A673 (cell line): ENCODE data around the gene KLK2. TPM values are rescaled to one million over a fixed set of nuclear protein-coding genes. Genes with fewer than 3 reads are reported as not detected.

Source experiments
- BruUV-seq: library from RNA; stranded (reverse); fragments of 400-500 nt; replicated peaks from 2 replicates; lab custom pipeline; 2021; lab: Mats Ljungman, UMichigan
- CTCF ChIA-PET: fragments of 300-600 bp; sonication (Branson Sonifier 250); formaldehyde crosslinking; loops from one replicate; lab custom pipeline; 2022; ENCODE audit warnings: antibody characterized with exemption; lab: Charles Lee
- POLR2A ChIA-PET: fragments of 300-600 bp; sonication (Branson Sonifier 250); formaldehyde crosslinking; loops from one replicate; lab custom pipeline; 2022; ENCODE audit warnings: antibody characterized with exemption; ENCODE audit not compliant: low non-redundant PET; lab: Charles Lee
- DNase-seq: peaks from one replicate; pipeline ENCODE4 v3.0.0-alpha.2; 2015; ENCODE audit warnings: low spot score
- H3K27ac ChIP-seq: fragments of 200-600 bp; sonication (generic); 2 replicates; pipeline ENCODE4 v1.5.1; 2016; ENCODE audit warnings: mixed run types, low read depth, mild to moderate bottlenecking, mixed read lengths, antibody characterized with exemption, low read length; ENCODE audit not compliant: poor library complexity, severe bottlenecking
- H3K27me3 ChIP-seq: fragments of 200-600 bp; sonication (generic); replicated peaks from 2 replicates; pipeline ENCODE4 v1.6.1; 2017; ENCODE audit warnings: mixed run types, low read depth, mild to moderate bottlenecking, mixed read lengths, antibody characterized with exemption, low read length; ENCODE audit not compliant: insufficient read depth, poor library complexity
- H3K36me3 ChIP-seq: fragments of 200-600 bp; sonication (generic); 2 replicates; pipeline ENCODE4 v1.6.1; 2016; ENCODE audit warnings: mixed run types, mild to moderate bottlenecking, mixed read lengths, antibody characterized with exemption, low read length; ENCODE audit not compliant: insufficient read depth, poor library complexity, severe bottlenecking
- H3K4me1 ChIP-seq: fragments of 200-600 bp; sonication (generic); 2 replicates; pipeline ENCODE4 v1.6.1; 2017; ENCODE audit warnings: mixed run types, mild to moderate bottlenecking, mixed read lengths, antibody characterized with exemption, low read length; ENCODE audit not compliant: insufficient read depth, poor library complexity, severe bottlenecking
- H3K4me3 ChIP-seq: fragments of 200-600 bp; sonication (generic); 2 replicates; pipeline ENCODE4 v1.5.1; 2016; ENCODE audit warnings: low read depth, mixed run types, mild to moderate bottlenecking, mixed read lengths, low read length; ENCODE audit not compliant: poor library complexity, severe bottlenecking
- H3K9me3 ChIP-seq: fragments of 200-600 bp; sonication (generic); 2 replicates; pipeline ENCODE4 v1.6.1; 2016; ENCODE audit warnings: mixed run types, low read depth, mild to moderate bottlenecking, mixed read lengths, antibody characterized with exemption, low read length; ENCODE audit not compliant: poor library complexity, severe bottlenecking
- EZH2 ChIP-seq: fragments of 200-600 bp; sonication (generic); IDR thresholded peaks from 2 replicates; pipeline ENCODE4 v1.6.1; 2017; ENCODE audit warnings: borderline replicate concordance, low read depth, mild to moderate bottlenecking, mixed read lengths, antibody characterized with exemption, low read length; ENCODE audit not compliant: poor library complexity, severe bottlenecking
- intact Hi-C: fragments of 100-400 bp; cut with micrococcal nuclease; formaldehyde crosslinking; loops from one replicate; pipeline ENCODE4 v1.10.0; 2022; ENCODE audit not compliant: unreplicated experiment
- total RNA-seq: library from RNA; stranded (reverse); gene quantifications from 2 replicates; pipeline ENCODE4 v1.2.3, GENCODE V29; 2021
- TF ChIP-seq, protein P1 (sequence below): fragments of 300-800, 200-600 bp; sonication (generic); conservative IDR thresholded peaks from 2 replicates; pipeline ENCODE4 v1.5.1; 2017; ENCODE audit warnings: low read depth, mild to moderate bottlenecking, antibody characterized with exemption, low read length, moderate library complexity, mixed read lengths

KLK2 gene
- total RNA-seq, 1 experiment from 2014 or later, result not detected

DNA sequence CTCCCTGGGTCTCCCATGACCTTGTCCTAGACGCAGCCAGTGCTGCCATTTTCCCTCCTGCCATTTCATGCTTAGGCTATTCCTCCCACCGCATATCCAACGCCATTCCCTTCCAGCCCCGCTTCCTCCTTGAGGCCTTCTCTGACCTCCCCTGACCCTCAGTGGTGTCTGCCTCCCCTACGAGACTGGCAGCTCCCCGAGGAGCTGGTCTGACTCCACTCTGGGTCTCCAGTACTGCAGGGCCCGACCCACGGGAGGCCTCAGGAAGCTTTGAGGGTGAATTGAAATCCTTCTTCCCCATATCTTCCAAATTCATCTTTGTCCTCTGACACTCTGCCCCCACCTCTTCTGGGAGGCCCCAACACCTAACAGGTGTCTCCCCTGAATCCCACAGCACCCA is 40.6 kb upstream of the KLK2 start:
- intact Hi-C loops, result no loop called here
- no TSS peak for BruUV-seq
- no peak overlapping the region for H3K4me3 ChIP-seq
- TF ChIP-seq, protein P1, sequence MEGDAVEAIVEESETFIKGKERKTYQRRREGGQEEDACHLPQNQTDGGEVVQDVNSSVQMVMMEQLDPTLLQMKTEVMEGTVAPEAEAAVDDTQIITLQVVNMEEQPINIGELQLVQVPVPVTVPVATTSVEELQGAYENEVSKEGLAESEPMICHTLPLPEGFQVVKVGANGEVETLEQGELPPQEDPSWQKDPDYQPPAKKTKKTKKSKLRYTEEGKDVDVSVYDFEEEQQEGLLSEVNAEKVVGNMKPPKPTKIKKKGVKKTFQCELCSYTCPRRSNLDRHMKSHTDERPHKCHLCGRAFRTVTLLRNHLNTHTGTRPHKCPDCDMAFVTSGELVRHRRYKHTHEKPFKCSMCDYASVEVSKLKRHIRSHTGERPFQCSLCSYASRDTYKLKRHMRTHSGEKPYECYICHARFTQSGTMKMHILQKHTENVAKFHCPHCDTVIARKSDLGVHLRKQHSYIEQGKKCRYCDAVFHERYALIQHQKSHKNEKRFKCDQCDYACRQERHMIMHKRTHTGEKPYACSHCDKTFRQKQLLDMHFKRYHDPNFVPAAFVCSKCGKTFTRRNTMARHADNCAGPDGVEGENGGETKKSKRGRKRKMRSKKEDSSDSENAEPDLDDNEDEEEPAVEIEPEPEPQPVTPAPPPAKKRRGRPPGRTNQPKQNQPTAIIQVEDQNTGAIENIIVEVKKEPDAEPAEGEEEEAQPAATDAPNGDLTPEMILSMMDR, result no peak
- no peaks in the 10 kb centered on the region for H3K27me3 ChIP-seq
- H3K36me3 ChIP-seq, result no peaks in the 10 kb centered on the region
- no peaks in the 10 kb centered on the region for H3K9me3 ChIP-seq
- no peak overlapping the region for H3K27ac ChIP-seq
- CTCF ChIA-PET, result no interaction called here
- DNase-seq, result no peak
- POLR2A ChIA-PET, result no interaction called here
- H3K4me1 ChIP-seq, result peaks cover 3% of the 10 kb centered on the region

DNA sequence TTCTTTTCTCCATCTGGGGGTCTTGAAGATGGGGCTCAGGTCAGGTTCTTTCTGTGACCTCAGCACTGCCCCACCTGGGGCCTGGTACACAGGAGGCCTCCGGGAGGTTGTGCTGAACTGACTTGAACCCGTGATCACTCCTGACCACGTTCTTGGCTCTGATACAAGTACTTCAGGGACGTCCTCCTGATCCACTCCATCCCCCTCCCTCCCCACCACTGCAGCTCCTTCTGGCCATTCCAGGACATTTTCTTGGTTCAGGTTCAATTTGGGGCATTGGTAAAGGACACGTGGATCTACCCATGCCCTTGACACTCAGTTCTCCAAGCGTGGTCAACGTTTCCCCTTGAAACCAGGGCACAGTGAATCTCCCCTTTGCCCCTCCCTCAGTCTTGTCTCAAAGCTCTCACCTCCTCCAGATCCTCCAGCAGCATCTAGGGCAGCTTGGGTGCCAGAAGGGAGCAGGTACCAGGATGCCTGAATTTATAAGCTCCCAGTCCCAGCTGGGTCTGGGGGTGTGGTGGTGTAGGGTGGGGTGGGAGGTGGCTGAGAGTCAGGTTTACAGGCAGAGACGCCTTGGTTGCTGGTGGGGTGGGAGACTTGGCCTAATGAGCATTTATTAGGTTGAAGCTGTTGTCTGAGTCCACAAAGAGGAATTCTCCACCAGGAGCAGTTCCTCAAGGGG is 40.0 kb upstream of the KLK2 start, which contains the start of gene KLK15:
Gene KLK15, minus strand, starts transcription at position 458 of the 685 bp plus-strand sequence. CDS start 2,082 bp downstream, outside the sequence.
- no peak for TF ChIP-seq EZH2
- TF ChIP-seq, protein P1, result no peak
- DNase-seq, result no peak
- ChIA-PET CTCF (no interaction called here), POLR2A (no interaction called here)
- no peaks in the 10 kb centered on the region for H3K27me3 ChIP-seq
- intact Hi-C loops, result no loop called here
- no peak within 1 kb of the TSS for H3K4me3 ChIP-seq
- H3K27ac ChIP-seq, result no peak within 1 kb of the TSS
- BruUV-seq, result no TSS peak
- H3K36me3 ChIP-seq, result no peaks in the 10 kb centered on the region
- peaks cover 3% of the 10 kb centered on the region for H3K4me1 ChIP-seq
- no peaks in the 10 kb centered on the region for H3K9me3 ChIP-seq

DNA sequence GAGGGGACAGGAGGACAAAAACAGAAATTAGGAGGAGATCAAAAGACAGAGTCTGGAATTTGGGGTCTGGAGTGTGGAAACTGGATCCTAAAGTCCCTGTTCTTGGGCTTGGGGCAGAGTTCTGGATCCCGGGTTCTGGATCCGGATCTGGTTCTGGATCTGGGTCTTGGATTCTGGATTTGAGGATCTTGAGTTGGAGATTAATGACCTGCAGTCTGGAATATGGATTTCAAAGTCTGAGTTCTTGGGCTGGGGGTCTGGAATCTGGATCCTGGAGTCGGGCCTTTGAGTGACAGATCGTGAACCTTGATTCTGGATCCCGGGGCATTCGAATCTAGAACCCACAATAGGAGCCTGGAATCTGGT is 39.5 kb upstream of the KLK2 start:
- TF ChIP-seq, protein P1, result no peak
- no peak for TF ChIP-seq EZH2
- BruUV-seq, result no TSS peak
- ChIA-PET CTCF (no interaction called here), POLR2A (no interaction called here)
- no peaks in the 10 kb centered on the region for H3K9me3 ChIP-seq
- no peaks in the 10 kb centered on the region for H3K36me3 ChIP-seq
- no peak for DNase-seq
- peaks cover 3% of the 10 kb centered on the region for H3K4me1 ChIP-seq
- H3K27ac ChIP-seq, result no peak overlapping the region
- no peaks in the 10 kb centered on the region for H3K27me3 ChIP-seq
- intact Hi-C loops, result no loop called here
- no peak overlapping the region for H3K4me3 ChIP-seq
